Measurements from ENCODE around the gene NOD2. TPM values are rescaled to one million over a fixed set of nuclear protein-coding genes. Genes with fewer than 3 reads are reported as not detected.

NOD2 gene
- total RNA-seq, 1 experiment from 2014 or later = 0.07 TPM

GRCh38 chr16:50781518-50781917 lies 88.1 kb downstream of the NOD2 start:
- H3K9me3 ChIP-seq (ENCODE audit: low read length) = no peaks in the 10 kb centered on the region
- H3K79me2 ChIP-seq (ENCODE audit: low read length) = no peaks in the 10 kb centered on the region
- POLR2A ChIA-PET (ENCODE audit: unreplicated experiment) = no interaction called here
- intact Hi-C loops (cut with micrococcal nuclease) = no loop called here
- no peaks in the 10 kb centered on the region for H3F3A ChIP-seq (ENCODE audit: low read length, unreplicated experiment)
- H3K9me2 ChIP-seq (replicated peaks; ENCODE audit: low read length) = no peaks in the 10 kb centered on the region
- no peak overlapping the region for H3K9ac ChIP-seq (ENCODE audit: low read length)
- no peak for TF ChIP-seq EZH2 (IDR thresholded peaks at IDR 0.05; ENCODE audit: low read length, unreplicated experiment)
- no peak for TF ChIP-seq EZH2phosphoT487 (IDR thresholded peaks at IDR 0.05; ENCODE audit: borderline replicate concordance, low read length)
- TF ChIP-seq CTCF (conservative IDR thresholded peaks at IDR 0.05; ENCODE audit: low read depth, low read length) = no peak
- no TSS peak for BruUV-seq (replicated peaks)
- no peak for ATAC-seq
- DNase-seq = no peak
- H3K4me2 ChIP-seq (ENCODE audit: low read length) = no peak overlapping the region
- no peaks in the 10 kb centered on the region for H3K27me3 ChIP-seq (ENCODE audit: low read length)
- H3K27ac ChIP-seq (ENCODE audit: low read length) = no peak overlapping the region
- H2AFZ ChIP-seq (ENCODE audit: low read length) = no peak overlapping the region
- CTCF ChIA-PET = no interaction called here
- no peak overlapping the region for H3K4me3 ChIP-seq (ENCODE audit: low read length)
- H3K4me1 ChIP-seq (ENCODE audit: insufficient read depth, low read length) = no peaks in the 10 kb centered on the region
- H3K36me3 ChIP-seq (ENCODE audit: low read depth, low read length) = no peaks in the 10 kb centered on the region
- H4K20me1 ChIP-seq (ENCODE audit: low read length) = no peaks in the 10 kb centered on the region

Small RNA genes lying within 50 kb of the gene (microRNA-seq; reads per million reads assigned to microRNA genes)
- not detected for gene MIR3181 (ENCODE audit: unreplicated experiment)

Other genes with a start within 250 kb of the NOD2 start
- gene NKD1, start 145.2 kb upstream of the NOD2 start, total RNA-seq (2014; rRNA removed) = 0.06 and 0.07 TPM in 2 replicates
- not detected in 2 replicates for gene SNX20, start 12.3 kb upstream of the NOD2 start, total RNA-seq (2014; rRNA removed)
- gene CYLD, start 48.5 kb downstream of the NOD2 start, total RNA-seq (2014; rRNA removed) = 8.5 and 8.6 TPM in 2 replicates

All from PC-3 (cell line).